Measurements from ENCODE around the gene TAP1.
"Not testable (repeated sequence)": the region's sequence is repeated elsewhere in the genome, so short reads cannot be mapped to it uniquely, and the experiment has no call there.

The TAP1 gene

GRCh38 chr6:32840604-32841246, 12.8 kb downstream of the TAP1 start:
- DNase-seq (ENCODE audit: low spot score), result no peak

- DNase-seq (ENCODE audit: low spot score), result no peak
Observed at GRCh38 chr6:32839356-32839755, 14.1 kb downstream of the TAP1 start.

GRCh38 chr6:32838114-32838958, 15.2 kb downstream of the TAP1 start, which contains the start of gene TAP2:
Gene TAP2 (minus strand): TSS chr6:32838739. CDS start chr6:32838233, 506 bp downstream.
- DNase-seq (ENCODE audit: low spot score), result peak; percentile 89

- DNase-seq (ENCODE audit: low spot score), result no peak
Observed at GRCh38 chr6:32837651-32838113, 15.8 kb downstream of the TAP1 start.

GRCh38 chr6:32836873-32837272, 16.6 kb downstream of the TAP1 start:
- no peak for DNase-seq (ENCODE audit: low spot score)

GRCh38 chr6:32835167-32835893, 18.2 kb downstream of the TAP1 start:
- DNase-seq (ENCODE audit: low spot score), result no peak

- DNase-seq (ENCODE audit: low spot score), result no peak
Observed at GRCh38 chr6:32833664-32834063, 19.8 kb downstream of the TAP1 start.

- no peak for DNase-seq (ENCODE audit: low spot score)
Observed at GRCh38 chr6:32832535-32832934, 21.0 kb downstream of the TAP1 start.

- DNase-seq (ENCODE audit: low spot score), result no peak
Observed at GRCh38 chr6:32830936-32831335, 22.6 kb downstream of the TAP1 start.

- no peak for DNase-seq (ENCODE audit: low spot score)
Observed at GRCh38 chr6:32830017-32830416, 23.5 kb downstream of the TAP1 start.

GRCh38 chr6:32829495-32829894, 24.0 kb downstream of the TAP1 start:
- DNase-seq (ENCODE audit: low spot score), result no peak

GRCh38 chr6:32827025-32827424, 26.5 kb downstream of the TAP1 start:
- no peak for DNase-seq (ENCODE audit: low spot score)

- peak; percentile 32 for DNase-seq (ENCODE audit: low spot score)
Observed at GRCh38 chr6:32825966-32826365, 27.5 kb downstream of the TAP1 start.

GRCh38 chr6:32819729-32820128, 33.8 kb downstream of the TAP1 start:
- DNase-seq (ENCODE audit: low spot score), result no peak

- DNase-seq (ENCODE audit: low spot score), result no peak
Observed at GRCh38 chr6:32818867-32819266, 34.6 kb downstream of the TAP1 start.

GRCh38 chr6:32816746-32817204, 36.7 kb downstream of the TAP1 start, which contains the start of gene HLA-DOB:
Gene HLA-DOB (minus strand): TSS chr6:32817002. CDS start chr6:32816951, 51 bp downstream.
- no peak for DNase-seq (ENCODE audit: low spot score)

- DNase-seq (ENCODE audit: low spot score), result no peak
Observed at GRCh38 chr6:32815996-32816395, 37.5 kb downstream of the TAP1 start.

- no peak for DNase-seq (ENCODE audit: low spot score)
Observed at GRCh38 chr6:32815115-32815514, 38.4 kb downstream of the TAP1 start.

GRCh38 chr6:32814145-32814544, 39.4 kb downstream of the TAP1 start:
- DNase-seq (ENCODE audit: low spot score), result no peak

GRCh38 chr6:32809171-32809570, 44.3 kb downstream of the TAP1 start:
- DNase-seq (ENCODE audit: low spot score), result no peak

GRCh38 chr6:32807020-32807580, 46.4 kb downstream of the TAP1 start:
- DNase-seq (ENCODE audit: low spot score), result no peak

GRCh38 chr6:32805404-32805803, 48.1 kb downstream of the TAP1 start:
- DNase-seq (ENCODE audit: low spot score), result not testable (repeated sequence)
